Tibial nerve (tissue), 4 donors: Measurements from ENCODE around the gene RANGRF. TPM values are rescaled to one million over a fixed set of nuclear protein-coding genes. Genes with fewer than 3 reads are reported as not detected.

Experiments
- DNase-seq, 2 donors: peaks; one replicate each; pipeline ENCODE4 v3.0.0-alpha.2; 2019; ENCODE audit warnings: low spot score in 2 of 2
- H3K27ac ChIP-seq, 4 donors: fragments of 200-600 bp; sonication (generic) in 3 of 4; one replicate each; pipeline ENCODE4 v1.5.1; 2017 to 2019; ENCODE audit warnings: mild to moderate bottlenecking in 1 of 4
- H3K27me3 ChIP-seq, 2 donors: fragments of 200-600 bp; sonication (generic) in 1 of 2; one replicate each; pipeline versions ENCODE4 v1.5.1 to v1.6.0; 2017 to 2019
- H3K36me3 ChIP-seq, 3 donors: fragments of 200-600 bp; sonication (generic); one replicate each; pipeline ENCODE4 v1.5.1; 2018 to 2019
- H3K4me1 ChIP-seq, 4 donors: fragments of 200-600 bp; sonication (generic) in 3 of 4; one replicate each; pipeline ENCODE4 v1.5.1; 2017 to 2019
- H3K4me3 ChIP-seq, 4 donors: fragments of 200-600 bp; sonication (generic) in 3 of 4; one replicate each; pipeline ENCODE4 v1.5.1; 2017 to 2019; ENCODE audit warnings: mild to moderate bottlenecking in 1 of 4, moderate library complexity in 1 of 4
- H3K9me3 ChIP-seq, 4 donors: fragments of 200-600 bp; sonication (generic) in 3 of 4; one replicate each; pipeline ENCODE4 v1.5.1; 2017 to 2019
- CTCF ChIP-seq, 5 experiments: fragments of 200-600 bp in 3 of 5; fragments of 450-650 bp in 2 of 5; sonication (generic) in 3 of 5; IDR thresholded peaks; one replicate each; pipeline ENCODE4 v1.5.1; 2016 to 2019; ENCODE audit warnings: antibody characterized with exemption in 5 of 5, mild to moderate bottlenecking in 3 of 5, moderate library complexity in 2 of 5
- EP300 ChIP-seq, 2 donors: sonication (generic); formaldehyde crosslinking; IDR thresholded peaks; one replicate each; pipeline ENCODE4 v1.6.1; 2017; ENCODE audit warnings: antibody characterized with exemption in 2 of 2, mild to moderate bottlenecking in 1 of 2
- POLR2A ChIP-seq, 2 donors: fragments of 450-650 bp; IDR thresholded peaks; one replicate each; pipeline ENCODE4 v1.6.1; 2017; ENCODE audit warnings: antibody characterized with exemption in 2 of 2, mild to moderate bottlenecking in 2 of 2, moderate library complexity in 2 of 2
- WGBS, 2 donors: methylation state at CpG; one replicate each; pipeline ENCODE4 v1.1.5; 2018; 5-methylcytosine and 5-hydroxymethylcytosine counted together
- total RNA-seq, 4 donors: library from RNA; depleted of rRNA; stranded (reverse); fragments of >200 nt; gene quantifications; one replicate each; pipeline ENCODE4 v1.1.0, GENCODE V29; 2016

Gene RANGRF
- total RNA-seq, 4 donors from 2014 or later: 23.0 to 35.4 (median 25.1) TPM

- DNase-seq: no peak
- no peaks in the 10 kb centered on the region for H3K27me3 ChIP-seq
- no peaks in the 10 kb centered on the region for H3K36me3 ChIP-seq
- no peak overlapping the region for H3K27ac ChIP-seq
- no peak overlapping the region for H3K4me3 ChIP-seq
- H3K4me1 ChIP-seq: peaks cover 0 to 22% (median 4%) of the 10 kb centered on the region in 4 donors
- TF ChIP-seq EP300 (IDR thresholded peaks at IDR 0.05) (no peak), POLR2A (IDR thresholded peaks at IDR 0.05) (no peak), CTCF (IDR thresholded peaks at IDR 0.05) (no peak)
- 72 to 73% methylated on average over 9 to 10 of the region's 10 CpGs for WGBS, 2 donors
- H3K9me3 ChIP-seq: no peaks in the 10 kb centered on the region
Observed at GRCh38 chr17:8285270-8286181, 2.9 kb upstream of the RANGRF start.

- peaks cover 0 to 22% (median 4%) of the 10 kb centered on the region in 4 donors for H3K4me1 ChIP-seq
- no peak for TF ChIP-seq POLR2A (IDR thresholded peaks at IDR 0.05)
- no peak for TF ChIP-seq EP300 (IDR thresholded peaks at IDR 0.05)
- TF ChIP-seq CTCF (IDR thresholded peaks at IDR 0.05): no peak
- H3K27me3 ChIP-seq: no peaks in the 10 kb centered on the region
- WGBS, 2 donors: 33 to 34% methylated on average over 19 of the region's 19 CpGs
- peak overlapping the region; percentile 73 to 84 (median 84) for H3K4me3 ChIP-seq
- no peaks in the 10 kb centered on the region for H3K36me3 ChIP-seq
- H3K9me3 ChIP-seq: no peaks in the 10 kb centered on the region
- H3K27ac ChIP-seq: peak overlapping the region; percentile 92 to 97 (median 92)
- DNase-seq: peak in 1 of 2 donors; percentile 15
Observed at GRCh38 chr17:8287651-8288335, 677 bp upstream of the RANGRF start.

GRCh38 chr17:8289103-8289397 is 580 bp downstream of the RANGRF start:
- Histone ChIP-seq H3K27ac (peak overlapping the region; percentile 92 to 97 (median 92)), H3K9me3 (no peaks in the 10 kb centered on the region), H3K4me3 (peak overlapping the region; percentile 73 to 84 (median 84)), H3K27me3 (no peaks in the 10 kb centered on the region), H3K36me3 (no peaks in the 10 kb centered on the region), H3K4me1 (peaks cover 0 to 24% (median 4%) of the 10 kb centered on the region in 4 donors)
- WGBS, 2 donors: 1 to 3% methylated on average over 12 to 13 of the region's 17 CpGs
- TF ChIP-seq POLR2A (IDR thresholded peaks at IDR 0.05) (no peak), EP300 (IDR thresholded peaks at IDR 0.05) (no peak), CTCF (IDR thresholded peaks at IDR 0.05) (no peak)
- DNase-seq: peak in 1 of 2 donors; percentile 50

- Histone ChIP-seq H3K27ac (no peak overlapping the region), H3K4me1 (peaks cover 0 to 33% (median 12%) of the 10 kb centered on the region in 4 donors), H3K4me3 (no peak overlapping the region), H3K36me3 (no peaks in the 10 kb centered on the region), H3K9me3 (no peaks in the 10 kb centered on the region), H3K27me3 (no peaks in the 10 kb centered on the region)
- no peak for TF ChIP-seq CTCF (IDR thresholded peaks at IDR 0.05)
- no peak for TF ChIP-seq EP300 (IDR thresholded peaks at IDR 0.05)
- TF ChIP-seq POLR2A (IDR thresholded peaks at IDR 0.05): no peak
- 60 to 62% methylated on average over 3 of the region's 3 CpGs for WGBS, 2 donors
- DNase-seq: no peak
Observed at GRCh38 chr17:8290043-8290442, 1.6 kb downstream of the RANGRF start.
